Progenitor cell of endocrine pancreas (in vitro differentiated cells): ENCODE data around the gene COPS8. TPM values are rescaled to one million over a fixed set of nuclear protein-coding genes. Genes with fewer than 3 reads are reported as not detected.

Experiments used
- DNase-seq: peaks from one replicate; pipeline ENCODE4 v3.0.0; 2021; ENCODE audit warnings: low spot score; ENCODE audit not compliant: unreplicated experiment
- H3K27ac Mint-ChIP-seq: 2 replicates; pipeline ENCODE4 v1.8.0; 2021; ENCODE audit warnings: mild to moderate bottlenecking, moderate library complexity, mixed read lengths
- H3K27me3 Mint-ChIP-seq: 2 replicates; pipeline ENCODE4 v1.8.0; 2021; ENCODE audit warnings: mixed read lengths
- H3K36me3 Mint-ChIP-seq: 2 replicates; pipeline ENCODE4 v1.8.0; 2022; ENCODE audit warnings: mixed read lengths; ENCODE audit not compliant: insufficient read depth
- H3K4me1 Mint-ChIP-seq: 2 replicates; pipeline ENCODE4 v1.8.0; 2021; ENCODE audit warnings: low read depth, mixed read lengths
- H3K4me3 Mint-ChIP-seq: 2 replicates; pipeline ENCODE4 v1.8.0; 2021; ENCODE audit warnings: low read depth, mild to moderate bottlenecking, moderate library complexity, mixed read lengths
- H3K9me3 Mint-ChIP-seq: 2 replicates; pipeline ENCODE4 v1.8.0; 2021; ENCODE audit warnings: low read depth, mixed read lengths
- CTCF ChIP-seq: fragments of 200-600 bp; sonication (generic); IDR thresholded peaks from one replicate; pipeline ENCODE4 v1.5.0; 2021; ENCODE audit warnings: antibody characterized with exemption, mild to moderate bottlenecking; ENCODE audit not compliant: unreplicated experiment
- total RNA-seq: library from RNA; stranded (reverse); gene quantifications from 2 replicates; pipeline ENCODE4 v1.2.1, GENCODE V29; 2021

The COPS8 gene
- total RNA-seq, 1 donor from 2014 or later, result 46.4 TPM

- Mint-ChIP-seq H3K4me3 (no peak overlapping the region), H3K4me1 (peaks cover 9% of the 10 kb centered on the region), H3K27me3 (no peaks in the 10 kb centered on the region), H3K27ac (no peak overlapping the region), H3K9me3 (peaks cover 3% of the 10 kb centered on the region), H3K36me3 (peaks cover 19% of the 10 kb centered on the region)
- DNase-seq, result no peak
- TF ChIP-seq CTCF, result no peak
These were observed 16.7 kb downstream of the COPS8 start for GRCh38 chr2:237102428-237102827.

DNA sequence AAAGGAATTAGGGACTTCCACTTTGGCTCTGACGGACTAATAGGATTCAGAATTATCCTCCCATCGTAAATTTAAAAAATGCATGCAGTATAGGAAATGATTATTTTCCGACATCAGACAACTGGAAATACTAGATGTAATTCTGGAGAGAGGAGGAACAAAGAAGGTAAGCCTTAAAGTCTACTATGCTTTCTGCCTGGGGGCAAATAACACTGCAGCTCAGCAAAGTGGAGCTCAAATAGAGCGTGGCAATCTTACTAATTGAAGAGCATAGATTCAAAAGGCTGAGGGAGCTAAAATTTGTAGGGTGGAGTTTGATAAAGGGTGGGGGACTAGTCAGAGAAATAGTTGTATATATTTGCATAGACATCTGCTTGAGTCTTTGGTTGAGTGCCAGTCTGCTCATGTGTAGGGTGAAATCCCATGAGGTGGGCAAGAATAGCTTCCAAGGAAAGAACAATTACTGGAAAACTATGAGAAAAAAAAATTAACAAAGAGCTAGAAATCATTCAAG is 23.8 kb downstream of the COPS8 start:
- Mint-ChIP-seq H3K27me3 (peaks cover 2% of the 10 kb centered on the region), H3K4me3 (no peak overlapping the region), H3K36me3 (peaks cover 11% of the 10 kb centered on the region), H3K27ac (no peak overlapping the region), H3K4me1 (no peaks in the 10 kb centered on the region), H3K9me3 (peaks cover 27% of the 10 kb centered on the region)
- TF ChIP-seq CTCF, result no peak
- no peak for DNase-seq

GRCh38 chr2:237113026-237113795 is 27.5 kb downstream of the COPS8 start:
- Mint-ChIP-seq H3K27me3 (peaks cover 13% of the 10 kb centered on the region), H3K9me3 (peaks cover 23% of the 10 kb centered on the region), H3K4me3 (no peak overlapping the region), H3K36me3 (peaks cover 4% of the 10 kb centered on the region), H3K27ac (no peak overlapping the region), H3K4me1 (no peaks in the 10 kb centered on the region)
- TF ChIP-seq CTCF, result no peak
- no peak for DNase-seq

- no peak for TF ChIP-seq CTCF
- DNase-seq, result no peak
- no peak overlapping the region for H3K27ac Mint-ChIP-seq
- H3K36me3 Mint-ChIP-seq, result no peaks in the 10 kb centered on the region
- no peak overlapping the region for H3K4me3 Mint-ChIP-seq
- no peaks in the 10 kb centered on the region for H3K4me1 Mint-ChIP-seq
- peaks cover 21% of the 10 kb centered on the region for H3K27me3 Mint-ChIP-seq
- H3K9me3 Mint-ChIP-seq, result no peaks in the 10 kb centered on the region
These were observed 30.2 kb downstream of the COPS8 start for GRCh38 chr2:237115870-237116269.

- TF ChIP-seq CTCF, result no peak
- Mint-ChIP-seq H3K27ac (no peak overlapping the region), H3K9me3 (no peaks in the 10 kb centered on the region), H3K4me3 (no peak overlapping the region), H3K4me1 (no peaks in the 10 kb centered on the region), H3K36me3 (no peaks in the 10 kb centered on the region), H3K27me3 (peaks cover 21% of the 10 kb centered on the region)
- no peak for DNase-seq
These were observed 30.7 kb downstream of the COPS8 start for GRCh38 chr2:237116431-237116830.
